ENCODE results near the gene PANK1. TPM values are rescaled to one million over a fixed set of nuclear protein-coding genes. Genes with fewer than 3 reads are reported as not detected.
"Not testable (repeated sequence)": the region's sequence is repeated elsewhere in the genome, so short reads cannot be mapped to it uniquely, and the experiment has no call there.

Gene PANK1
- total RNA-seq, 1 donor from 2014 or later, result 4.7 TPM

DNA sequence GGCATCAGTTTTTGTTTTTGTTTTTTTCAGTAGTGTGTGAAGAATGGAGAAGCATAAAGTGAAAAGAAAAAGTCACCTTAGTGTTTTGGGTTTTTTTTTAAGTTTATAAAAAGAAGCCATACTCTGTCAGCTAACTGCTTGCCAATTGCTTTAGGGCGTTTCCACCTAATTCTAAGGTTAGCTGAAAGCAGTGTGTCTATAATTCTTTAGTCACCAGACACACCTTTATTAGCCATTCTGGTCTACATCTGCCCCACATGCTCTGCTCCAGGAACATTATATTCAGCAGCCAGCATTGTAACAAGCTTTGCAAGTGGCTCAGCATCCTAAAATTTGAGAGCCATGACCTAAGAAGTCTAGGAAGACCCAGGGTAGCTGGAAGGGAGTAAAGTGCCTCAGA, 95.5 kb downstream of the PANK1 start:
- Histone ChIP-seq H3K27me3 (ENCODE audit: control insufficient read depth, insufficient read depth, low read length) (no peaks in the 10 kb centered on the region), H3K4me3 (ENCODE audit: low read depth, low read length) (no peak overlapping the region), H3K36me3 (ENCODE audit: control insufficient read depth, insufficient read depth, low read length) (no peaks in the 10 kb centered on the region)
- TF ChIP-seq, protein P1, sequence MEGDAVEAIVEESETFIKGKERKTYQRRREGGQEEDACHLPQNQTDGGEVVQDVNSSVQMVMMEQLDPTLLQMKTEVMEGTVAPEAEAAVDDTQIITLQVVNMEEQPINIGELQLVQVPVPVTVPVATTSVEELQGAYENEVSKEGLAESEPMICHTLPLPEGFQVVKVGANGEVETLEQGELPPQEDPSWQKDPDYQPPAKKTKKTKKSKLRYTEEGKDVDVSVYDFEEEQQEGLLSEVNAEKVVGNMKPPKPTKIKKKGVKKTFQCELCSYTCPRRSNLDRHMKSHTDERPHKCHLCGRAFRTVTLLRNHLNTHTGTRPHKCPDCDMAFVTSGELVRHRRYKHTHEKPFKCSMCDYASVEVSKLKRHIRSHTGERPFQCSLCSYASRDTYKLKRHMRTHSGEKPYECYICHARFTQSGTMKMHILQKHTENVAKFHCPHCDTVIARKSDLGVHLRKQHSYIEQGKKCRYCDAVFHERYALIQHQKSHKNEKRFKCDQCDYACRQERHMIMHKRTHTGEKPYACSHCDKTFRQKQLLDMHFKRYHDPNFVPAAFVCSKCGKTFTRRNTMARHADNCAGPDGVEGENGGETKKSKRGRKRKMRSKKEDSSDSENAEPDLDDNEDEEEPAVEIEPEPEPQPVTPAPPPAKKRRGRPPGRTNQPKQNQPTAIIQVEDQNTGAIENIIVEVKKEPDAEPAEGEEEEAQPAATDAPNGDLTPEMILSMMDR (IDR thresholded peaks at IDR 0.05; ENCODE audit: insufficient read depth, low read length, poor library complexity, severe bottlenecking), result no peak
- no peak for DNase-seq (ENCODE audit: low read depth)

DNA sequence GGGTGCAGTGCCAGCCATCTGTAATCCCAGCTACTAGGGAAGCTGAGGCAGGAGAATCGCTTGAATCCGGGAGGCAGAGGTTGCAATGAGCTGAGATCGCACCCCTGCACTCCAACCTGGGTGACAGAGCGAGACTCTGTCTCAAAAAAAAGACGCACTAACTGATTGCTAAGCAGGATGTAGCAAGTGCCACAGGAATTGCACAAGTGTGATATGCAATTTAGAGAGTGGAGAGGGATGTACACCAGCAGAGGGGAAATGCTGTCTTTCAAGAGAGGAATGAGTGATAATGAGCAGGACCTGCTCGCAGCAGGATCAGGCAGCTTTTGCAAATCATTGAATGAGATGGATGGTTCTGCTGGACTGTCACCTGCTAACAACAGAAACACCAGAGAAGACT, 96.4 kb downstream of the PANK1 start:
- no peak for DNase-seq (ENCODE audit: low read depth)
- TF ChIP-seq, protein P1 (IDR thresholded peaks at IDR 0.05; ENCODE audit: insufficient read depth, low read length, poor library complexity, severe bottlenecking), result no peak
- Histone ChIP-seq H3K4me3 (ENCODE audit: low read depth, low read length) (no peak overlapping the region), H3K36me3 (ENCODE audit: control insufficient read depth, insufficient read depth, low read length) (no peaks in the 10 kb centered on the region), H3K27me3 (ENCODE audit: control insufficient read depth, insufficient read depth, low read length) (no peaks in the 10 kb centered on the region)

DNA sequence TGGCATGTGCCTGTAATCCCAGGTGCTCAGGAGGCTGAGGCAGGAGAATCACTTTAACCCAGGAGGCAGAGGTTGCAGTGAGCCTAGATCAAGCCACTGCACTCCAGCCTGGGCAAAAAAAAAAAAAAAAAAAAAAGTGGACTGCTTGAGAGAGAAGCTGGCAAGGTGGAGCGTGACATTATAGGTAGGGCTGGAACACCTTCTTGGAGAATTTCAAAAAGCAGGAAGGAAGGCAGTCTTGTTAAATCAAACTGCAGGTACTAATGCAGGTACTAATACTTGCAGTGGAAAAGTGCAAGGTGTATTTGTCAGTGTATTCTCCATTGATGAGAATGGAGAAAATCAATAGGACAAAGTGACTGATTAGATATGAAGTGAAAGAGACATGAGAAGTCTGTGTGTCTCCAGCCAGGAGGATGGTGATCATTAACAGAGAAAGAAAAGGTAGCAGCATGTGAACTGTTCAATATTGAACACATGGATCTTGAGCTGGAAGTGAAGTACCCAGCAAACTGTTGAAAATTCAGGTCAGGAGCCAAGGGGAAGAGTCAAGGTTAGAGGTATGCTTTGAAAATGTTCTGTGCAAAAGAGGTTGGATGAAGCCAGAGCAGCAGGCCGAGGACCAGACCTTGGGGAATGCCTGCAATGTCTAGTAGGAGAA, 97.1 kb downstream of the PANK1 start:
- Histone ChIP-seq H3K27me3 (ENCODE audit: control insufficient read depth, insufficient read depth, low read length) (no peaks in the 10 kb centered on the region), H3K4me3 (ENCODE audit: low read depth, low read length) (no peak overlapping the region), H3K36me3 (ENCODE audit: control insufficient read depth, insufficient read depth, low read length) (no peaks in the 10 kb centered on the region)
- TF ChIP-seq, protein P1 (IDR thresholded peaks at IDR 0.05; ENCODE audit: insufficient read depth, low read length, poor library complexity, severe bottlenecking), result no peak
- DNase-seq (ENCODE audit: low read depth), result no peak

DNA sequence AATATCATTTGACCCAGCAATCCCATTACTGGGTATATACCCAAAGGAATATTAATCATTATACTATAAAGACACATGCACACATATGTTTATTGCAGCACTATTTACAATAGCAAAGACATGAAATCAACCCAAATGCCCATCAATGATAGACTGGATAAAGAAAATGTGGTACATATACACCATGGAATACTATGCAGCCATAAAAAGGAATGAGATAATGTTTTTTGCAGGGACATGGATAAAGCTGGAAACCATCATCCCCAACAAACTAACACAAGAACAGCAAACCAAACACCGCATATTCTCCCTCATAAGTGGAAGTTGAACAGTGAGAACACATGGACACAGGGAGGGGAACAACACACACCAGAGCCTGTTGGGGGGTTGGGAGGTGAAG, 98.4 kb downstream of the PANK1 start:
- H3K4me3 ChIP-seq (ENCODE audit: low read depth, low read length); DNase-seq (ENCODE audit: low read depth); H3K36me3 ChIP-seq (ENCODE audit: control insufficient read depth, insufficient read depth, low read length); H3K27me3 ChIP-seq (ENCODE audit: control insufficient read depth, insufficient read depth, low read length): not testable (repeated sequence)

DNA sequence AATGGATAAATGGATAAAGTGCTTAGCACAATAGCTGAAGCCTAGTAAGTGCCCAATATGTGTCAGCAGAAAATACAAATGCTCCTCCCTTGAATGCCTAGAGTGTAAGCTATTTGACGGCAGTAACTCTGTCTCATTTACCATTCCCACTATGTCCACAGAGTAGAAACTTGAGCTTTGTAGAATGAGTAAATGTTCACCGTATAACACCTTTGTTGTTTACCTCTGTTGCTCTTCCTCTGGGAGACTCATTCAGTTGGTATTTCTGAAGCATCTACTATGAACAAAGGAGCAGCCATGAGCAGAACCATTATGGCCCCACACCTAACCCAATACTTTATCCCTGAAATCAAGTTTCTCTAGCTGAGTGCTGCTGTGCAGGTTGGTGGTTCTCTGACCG, 101.2 kb downstream of the PANK1 start:
- Histone ChIP-seq H3K4me3 (ENCODE audit: low read depth, low read length) (no peak overlapping the region), H3K27me3 (ENCODE audit: control insufficient read depth, insufficient read depth, low read length) (no peaks in the 10 kb centered on the region), H3K36me3 (ENCODE audit: control insufficient read depth, insufficient read depth, low read length) (no peaks in the 10 kb centered on the region)
- DNase-seq (ENCODE audit: low read depth), result no peak
- TF ChIP-seq, protein P1 (IDR thresholded peaks at IDR 0.05; ENCODE audit: insufficient read depth, low read length, poor library complexity, severe bottlenecking), result no peak

DNA sequence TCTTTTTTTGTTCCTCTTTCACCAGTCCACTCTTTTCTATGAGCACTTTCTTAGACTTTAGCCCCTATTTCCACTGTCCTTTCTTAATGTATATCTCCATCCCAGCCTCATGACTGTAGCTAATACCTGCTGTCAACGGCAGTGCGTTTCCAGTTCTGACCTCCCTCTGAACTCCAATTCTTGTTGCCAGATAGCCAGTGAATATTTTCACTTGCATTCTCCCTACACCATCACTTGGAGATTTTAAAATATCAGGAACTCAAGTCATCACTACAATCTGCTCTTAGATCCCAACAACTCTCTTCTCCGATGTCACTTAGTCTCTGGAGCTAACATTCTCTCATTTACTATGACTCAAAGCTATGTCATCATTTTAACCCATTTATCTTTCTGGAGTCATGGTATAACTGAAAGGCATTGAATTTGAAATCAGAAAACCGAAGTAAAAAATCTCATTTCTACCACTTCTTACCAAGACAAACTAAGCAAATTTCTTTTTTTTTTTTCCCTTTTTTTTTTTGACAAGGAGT, 104.6 kb downstream of the PANK1 start:
- no peak for DNase-seq (ENCODE audit: low read depth)
- H3K36me3 ChIP-seq (ENCODE audit: control insufficient read depth, insufficient read depth, low read length), result no peaks in the 10 kb centered on the region
- TF ChIP-seq, protein P1 (IDR thresholded peaks at IDR 0.05; ENCODE audit: insufficient read depth, low read length, poor library complexity, severe bottlenecking), result no peak

More for the DNA sequence above, 104.6 kb downstream of the PANK1 start:
- Histone ChIP-seq H3K27me3 (ENCODE audit: control insufficient read depth, insufficient read depth, low read length) (peaks cover 4% of the 10 kb centered on the region), H3K4me3 (ENCODE audit: low read depth, low read length) (no peak overlapping the region)

All from kidney epithelial cell (primary cell).